Panc1 (cell line): Measurements from ENCODE around the gene CCNG2. TPM values are rescaled to one million over a fixed set of nuclear protein-coding genes. Genes with fewer than 3 reads are reported as not detected.

Experiments
- ATAC-seq: fragments of 200-7000 bp; cut with Tn5 transposase; 2 replicates; pipeline ENCODE4 v1.9.1; 2020; ENCODE audit warnings: mild to moderate bottlenecking, moderate library complexity
- BruUV-seq: library from RNA; stranded (reverse); fragments of 400-500 nt; replicated peaks from 2 replicates; lab custom pipeline; 2021; lab: Mats Ljungman, UMichigan
- CTCF ChIA-PET: fragments of 300-600 bp; sonication (Branson Sonifier 250); formaldehyde crosslinking; loops from one replicate; lab custom pipeline; 2022; ENCODE audit warnings: antibody characterized with exemption; lab: Charles Lee
- POLR2A ChIA-PET: fragments of 300-600 bp; sonication (Branson Sonifier 250); formaldehyde crosslinking; loops from one replicate; lab custom pipeline; 2022; ENCODE audit warnings: antibody characterized with exemption; lab: Charles Lee
- DNase-seq: peaks from one replicate; pipeline ENCODE4 v3.0.0-alpha.2; 2010; ENCODE audit warnings: low read depth, low spot score
- H3K27ac ChIP-seq: 2 replicates; pipeline ENCODE4 v1.5.1; 2011; ENCODE audit warnings: mild to moderate bottlenecking, low read length, inconsistent platforms
- H3K27me3 ChIP-seq: fragments of 200-500 bp; sonication (Bioruptor generic); 2 replicates; pipeline ENCODE4 v1.6.0; 2014; ENCODE audit warnings: low read length, inconsistent platforms; ENCODE audit not compliant: control insufficient read depth, insufficient read depth
- H3K36me3 ChIP-seq: fragments of 200-500 bp; sonication (Bioruptor generic); 2 replicates; pipeline ENCODE4 v1.5.1; 2014; ENCODE audit warnings: inconsistent platforms, mild to moderate bottlenecking, low read length, moderate library complexity; ENCODE audit not compliant: control insufficient read depth, insufficient read depth
- H3K4me1 ChIP-seq: 2 replicates; pipeline ENCODE4 v1.5.1; 2011; ENCODE audit warnings: inconsistent platforms, mild to moderate bottlenecking, low read length, moderate library complexity; ENCODE audit not compliant: control insufficient read depth, insufficient read depth
- H3K4me3 ChIP-seq, 2 experiments: 2 replicates each; pipeline ENCODE4 v1.5.1; 2011 to 2012; ENCODE audit warnings: low read depth in 2 of 2, low read length in 2 of 2, mild to moderate bottlenecking in 2 of 2, inconsistent platforms in 1 of 2, moderate library complexity in 1 of 2
- H3K9me3 ChIP-seq: fragments of 200-500 bp; sonication (Bioruptor generic); 2 replicates; pipeline ENCODE4 v1.5.1; 2014; ENCODE audit warnings: low read depth, mild to moderate bottlenecking, inconsistent platforms, low read length, moderate library complexity; ENCODE audit not compliant: control insufficient read depth, insufficient read depth
- CTCF ChIP-seq: fragments of 450-650 bp; IDR thresholded peaks from 2 replicates; pipeline ENCODE4 v1.5.1; 2017; ENCODE audit warnings: mild to moderate bottlenecking
- POLR2AphosphoS5 ChIP-seq: IDR thresholded peaks from 2 replicates; pipeline ENCODE4 v1.6.1; 2012; ENCODE audit warnings: mild to moderate bottlenecking, low read depth, low read length, moderate library complexity
- REST ChIP-seq, 2 experiments: IDR thresholded peaks; 2 replicates each; pipeline ENCODE4 v1.6.1; 2011 to 2012; ENCODE audit warnings: low read depth in 2 of 2, control low read depth in 1 of 2, low read length in 1 of 2, mild to moderate bottlenecking in 1 of 2, moderate library complexity in 1 of 2; ENCODE audit not compliant: insufficient read depth in 1 of 2
- SIN3A ChIP-seq: IDR thresholded peaks from 2 replicates; pipeline ENCODE4 v1.6.1; 2012; ENCODE audit warnings: low read depth, mild to moderate bottlenecking, low read length, moderate library complexity, borderline replicate concordance; ENCODE audit not compliant: insufficient read depth
- TCF7L2 ChIP-seq: IDR thresholded peaks from 2 replicates; pipeline ENCODE4 v1.6.1; 2011; ENCODE audit warnings: mild to moderate bottlenecking, low read depth, low read length, inconsistent platforms
- in situ Hi-C: cut with HindIII; loops from 2 replicates; pipeline ENCODE4 v1.10.0; 2016; ENCODE audit warnings: low sequenced_read_pairs, low pct_unique_long_range_greater_than_20kb
- intact Hi-C: fragments of 100-400 bp; cut with micrococcal nuclease; formaldehyde crosslinking; loops from one replicate; pipeline ENCODE4 v1.10.0; 2022; ENCODE audit not compliant: unreplicated experiment
- total RNA-seq: library from RNA; stranded (reverse); gene quantifications from one replicate; pipeline ENCODE4 v1.2.1, GENCODE V29; 2021; ENCODE audit not compliant: unreplicated experiment

CCNG2 gene
- total RNA-seq, 1 experiment from 2014 or later: 18.4 TPM

- peaks cover 4% of the 10 kb centered on the region; the same call in 1 of the 2 replicates for H3K4me1 ChIP-seq
- no peak overlapping the region for H3K27ac ChIP-seq
- in situ Hi-C loops (no loop called here), intact Hi-C loops (no loop called here)
- no peak for TF ChIP-seq REST (IDR thresholded peaks at IDR 0.05; ENCODE audit: insufficient read depth in 1 of 2, low read depth in 2 of 2, low read length in 1 of 2)
- TF ChIP-seq POLR2AphosphoS5: no peak
- no peak for TF ChIP-seq TCF7L2
- no peak for TF ChIP-seq SIN3A
- TF ChIP-seq CTCF: no peak
- H3K36me3 ChIP-seq: no peaks in the 10 kb centered on the region
- no peak for DNase-seq
- ATAC-seq: no peak
- BruUV-seq: no TSS peak
- ChIA-PET POLR2A (interaction anchor here (1.1 kb wide), 1 partner anchor 9 kb away, joined by 8 read pairs; no protein-coding TSS in a partner anchor), CTCF (no interaction called here)
- H3K4me3 ChIP-seq: no peak overlapping the region
- no peaks in the 10 kb centered on the region for H3K27me3 ChIP-seq
- H3K9me3 ChIP-seq: no peaks in the 10 kb centered on the region
Measured at GRCh38 chr4:77154065-77154464, 2.9 kb upstream of the CCNG2 start.

- Histone ChIP-seq H3K36me3 (no peaks in the 10 kb centered on the region; the same call in 1 of the 2 replicates), H3K4me1 (peaks cover 4% of the 10 kb centered on the region; the same call in 1 of the 2 replicates), H3K9me3 (no peaks in the 10 kb centered on the region), H3K27ac (no peak overlapping the region), H3K27me3 (no peaks in the 10 kb centered on the region), H3K4me3 (no peak overlapping the region)
- no TSS peak for BruUV-seq
- ChIA-PET CTCF (no interaction called here), POLR2A (interaction anchor here (1.1 kb wide), 1 partner anchor 9 kb away, joined by 8 read pairs; no protein-coding TSS in a partner anchor)
- no peak for TF ChIP-seq CTCF
- no peak for TF ChIP-seq POLR2AphosphoS5
- TF ChIP-seq SIN3A: no peak
- no peak for TF ChIP-seq TCF7L2
- TF ChIP-seq REST (IDR thresholded peaks at IDR 0.05; ENCODE audit: insufficient read depth in 1 of 2, low read depth in 2 of 2, low read length in 1 of 2): no peak
- no peak for DNase-seq
- ATAC-seq: no peak
- in situ Hi-C loops: no loop called here
- intact Hi-C loops: loop anchor here (5.0 kb wide), 1 partner anchor 78 kb away; the partner anchor contains the start of gene CCNI
Measured at GRCh38 chr4:77154761-77155499, 2.1 kb upstream of the CCNG2 start.
